RPMI7951 (cell line): Measurements from ENCODE around the gene ARL6IP1. TPM values are rescaled to one million over a fixed set of nuclear protein-coding genes. Genes with fewer than 3 reads are reported as not detected.
"Not testable (repeated sequence)": the region's sequence is repeated elsewhere in the genome, so short reads cannot be mapped to it uniquely, and the experiment has no call there.

Experiments
- DNase-seq: peaks from one replicate; pipeline ENCODE4 v3.0.0-alpha.2; 2012; ENCODE audit warnings: low read depth
- total RNA-seq: library from RNA; depleted of rRNA; stranded (reverse); fragments of >200 nt; shearing (Covaris generic); gene quantifications from 2 replicates; pipeline ENCODE4 v1.2.3, GENCODE V29; 2014; rRNA removed

Gene ARL6IP1
- total RNA-seq, 1 experiment from 2014 or later, result 422 TPM

DNA sequence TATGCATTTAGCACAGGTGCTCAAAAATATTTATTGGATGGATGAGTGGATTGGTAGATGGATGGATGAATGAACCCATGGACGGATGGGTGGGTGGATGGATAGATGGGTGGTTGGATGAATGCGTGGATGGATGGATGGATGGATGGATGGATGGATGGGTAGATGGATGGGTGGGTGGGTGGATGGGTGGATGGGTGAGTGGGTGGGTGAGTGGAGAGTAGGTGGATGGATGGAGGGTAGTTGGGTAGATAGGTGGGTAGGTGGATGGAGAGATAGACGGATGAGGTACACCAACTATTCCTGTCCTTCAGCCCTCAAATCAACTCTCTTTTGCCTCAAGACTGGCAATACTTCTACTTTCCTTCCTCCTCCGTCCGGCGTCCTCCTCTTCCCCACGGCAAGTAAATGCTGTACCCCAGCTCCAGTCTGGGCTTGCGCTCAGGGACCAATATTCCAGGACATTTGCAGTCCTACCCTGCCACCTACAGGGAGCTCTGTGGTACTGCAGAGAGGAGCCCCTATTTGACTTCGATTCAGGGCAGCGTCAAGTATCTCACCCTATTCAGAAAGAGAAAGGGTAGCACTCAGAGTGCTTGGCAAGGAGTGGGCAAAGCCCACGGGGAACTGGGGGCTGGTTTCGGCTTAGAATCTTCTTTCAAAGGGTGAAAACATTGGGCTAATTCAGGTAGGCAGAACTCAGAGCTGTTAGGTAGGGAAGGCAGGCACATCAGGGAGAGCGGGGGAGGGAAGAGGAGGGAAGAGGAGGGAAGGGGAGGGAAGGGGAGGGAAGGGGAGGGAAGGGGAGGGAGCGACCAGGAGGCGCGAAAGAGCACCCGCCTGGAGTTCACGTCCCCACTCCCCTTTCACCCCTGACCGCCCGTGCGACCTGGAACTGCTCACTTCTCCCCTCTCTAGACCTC is 41.5 kb downstream of the ARL6IP1 start:
- DNase-seq, result not testable (repeated sequence)

DNA sequence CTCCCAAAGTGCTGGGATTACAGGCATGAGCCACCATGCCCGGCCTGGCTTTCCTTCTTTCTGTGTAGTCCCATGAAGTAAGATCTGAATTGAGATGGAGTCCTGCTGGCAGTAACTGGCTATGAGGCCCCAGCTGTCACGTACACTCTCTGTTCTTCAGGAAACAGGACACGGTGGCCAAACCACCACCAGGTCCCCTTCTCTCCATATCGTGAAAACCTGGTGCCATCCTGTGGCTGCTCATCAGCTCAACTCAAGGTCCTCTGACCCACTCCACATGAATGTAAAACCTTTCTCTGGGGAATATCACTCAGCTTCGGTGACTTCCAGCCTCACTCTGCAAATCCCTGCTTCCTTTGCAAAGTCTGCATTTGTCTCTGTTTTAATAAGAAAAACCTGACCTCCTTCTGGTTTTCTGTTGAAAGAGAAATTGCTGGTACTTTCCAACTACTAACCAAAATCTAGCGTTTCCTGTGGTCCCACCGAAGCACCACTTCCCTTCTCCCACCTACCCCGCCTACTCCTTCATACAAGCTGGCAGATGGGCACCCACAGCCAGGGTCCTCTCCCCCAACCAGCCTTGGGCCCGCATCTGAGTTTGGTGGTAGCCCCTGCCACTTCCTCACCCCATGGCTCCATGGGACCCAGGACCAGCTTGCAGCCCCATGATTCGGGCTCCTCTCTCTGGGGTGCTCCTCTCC is 43.2 kb downstream of the ARL6IP1 start:
- DNase-seq, result not testable (repeated sequence)

GRCh38 chr16:18756639-18757038 is 44.7 kb downstream of the ARL6IP1 start:
- not testable (repeated sequence) for DNase-seq

- not testable (repeated sequence) for DNase-seq
Observed at GRCh38 chr16:18742870-18743269, 58.5 kb downstream of the ARL6IP1 start.

Other genes starting within 250 kb of the ARL6IP1 start
- 71.0 and 80.0 TPM in 2 replicates for gene NOMO2, start 239.5 kb downstream of the ARL6IP1 start, total RNA-seq
- 1,177 and 1,796 TPM in 2 replicates for gene RPS15A, start 11.2 kb downstream of the ARL6IP1 start, total RNA-seq
- 18.6 and 25.6 TPM in 2 replicates for gene SMG1, start 124.9 kb upstream of the ARL6IP1 start, total RNA-seq
- 1.6 and 2.2 TPM in 2 replicates for gene TMC7, start 182.4 kb upstream of the ARL6IP1 start, total RNA-seq